SK-N-SH (cell line): ENCODE results near the gene SSPN. TPM values are rescaled to one million over a fixed set of nuclear protein-coding genes. Genes with fewer than 3 reads are reported as not detected.
"Not testable (repeated sequence)": the region's sequence is repeated elsewhere in the genome, so short reads cannot be mapped to it uniquely, and the experiment has no call there.

Experiments used
- CTCF ChIA-PET: fragments of 300-600, 350-600 bp; formaldehyde crosslinking; extraction: SDS; loops from one replicate; lab custom pipeline; 2021; lab: Yijun Ruan, JAX
- POLR2A ChIA-PET: fragments of 350-600 bp; sonication (Branson Sonifier 250); formaldehyde crosslinking; extraction: SDS; loops from one replicate; lab custom pipeline; 2020; ENCODE audit warnings: antibody characterized with exemption, inconsistent platforms; lab: Yijun Ruan, JAX
- DNase-seq: peaks from one replicate; pipeline ENCODE4 v3.0.0; 2012
- H2AFZ ChIP-seq: fragments of 200-600 bp; sonication (generic); 2 replicates; pipeline ENCODE4 v1.8.1; 2016; ENCODE audit warnings: antibody characterized with exemption, mild to moderate bottlenecking, low read depth
- H3F3A ChIP-seq: fragments of 200-600 bp; sonication (generic); replicated peaks from 2 replicates; pipeline ENCODE3; 2016; ENCODE audit warnings: antibody characterized with exemption, mild to moderate bottlenecking; ENCODE audit not compliant: insufficient read depth
- H3K27ac ChIP-seq, 2 experiments: fragments of 200-500 bp in 1 of 2; fragments of 200-600 bp in 1 of 2; sonication (Bioruptor generic) in 1 of 2; sonication (generic), shearing (Covaris generic) in 1 of 2; 2 replicates each; pipeline versions ENCODE4 v1.5.1 to v1.6.1; 2014 to 2016; ENCODE audit warnings: low read depth in 2 of 2, inconsistent platforms in 1 of 2, low read length in 1 of 2, mild to moderate bottlenecking in 1 of 2, mixed read lengths in 1 of 2
- H3K27me3 ChIP-seq: fragments of 200-600 bp; sonication (generic), shearing (Covaris generic); 2 replicates; pipeline ENCODE4 v1.6.1; 2016; ENCODE audit warnings: mixed run types; ENCODE audit not compliant: insufficient read depth
- H3K36me3 ChIP-seq, 2 experiments: fragments of 200-500 bp in 1 of 2; fragments of 200-600 bp in 1 of 2; sonication (Bioruptor generic) in 1 of 2; sonication (generic) in 1 of 2; replicated peaks in 1 of 2; 2 replicates each; pipeline versions ENCODE3 to v1.5.1; 2014 to 2016; ENCODE audit warnings: low read length in 1 of 2, mild to moderate bottlenecking in 1 of 2; ENCODE audit not compliant: insufficient read depth in 2 of 2, control insufficient read depth in 1 of 2
- H3K4me1 ChIP-seq, 2 experiments: fragments of 200-500 bp in 1 of 2; fragments of 200-600 bp in 1 of 2; sonication (Bioruptor generic) in 1 of 2; sonication (generic), shearing (Covaris generic) in 1 of 2; 2 replicates each; pipeline versions ENCODE4 v1.5.1 to v1.6.1; 2014 to 2016; ENCODE audit warnings: low read depth in 1 of 2, low read length in 1 of 2, mixed run types in 1 of 2; ENCODE audit not compliant: insufficient read depth in 2 of 2, control insufficient read depth in 1 of 2
- H3K4me2 ChIP-seq: fragments of 200-600 bp; sonication (generic), shearing (Covaris generic); 2 replicates; pipeline ENCODE4 v1.6.1; 2017; ENCODE audit warnings: mixed run types
- H3K4me3 ChIP-seq, 2 experiments: fragments of 200-500 bp in 1 of 2; fragments of 200-600 bp in 1 of 2; sonication (Bioruptor generic) in 1 of 2; sonication (generic), shearing (Covaris generic) in 1 of 2; 2 replicates each; pipeline versions ENCODE4 v1.5.1 to v1.8.1; 2014 to 2016; ENCODE audit warnings: low read depth in 2 of 2, inconsistent platforms in 1 of 2, low read length in 1 of 2, mild to moderate bottlenecking in 1 of 2, mixed read lengths in 1 of 2, moderate library complexity in 1 of 2
- H3K79me2 ChIP-seq: fragments of 200-600 bp; sonication (generic); 2 replicates; pipeline ENCODE4 v1.8.1; 2017; ENCODE audit warnings: mild to moderate bottlenecking; ENCODE audit not compliant: insufficient read depth
- H3K9ac ChIP-seq: fragments of 200-600 bp; sonication (generic); 2 replicates; pipeline ENCODE4 v1.6.1; 2017; ENCODE audit warnings: mixed run types
- H3K9me2 ChIP-seq: fragments of 200-600 bp; sonication (generic); 2 replicates; pipeline ENCODE4 v1.6.1; 2017; ENCODE audit warnings: mixed run types
- H3K9me3 ChIP-seq: fragments of 200-600 bp; sonication (generic); 2 replicates; pipeline ENCODE4 v1.6.1; 2017; ENCODE audit warnings: mixed run types, mild to moderate bottlenecking, moderate library complexity
- H4K20me1 ChIP-seq: fragments of 200-600 bp; sonication (generic); 2 replicates; pipeline ENCODE4 v1.6.1; 2017; ENCODE audit warnings: mild to moderate bottlenecking, mixed run types; ENCODE audit not compliant: insufficient read depth
- ELF1 ChIP-seq: IDR thresholded peaks from 2 replicates; pipeline ENCODE4 v1.4.0; 2012
- EP300 ChIP-seq, 2 experiments: IDR thresholded peaks; 2 replicates each; pipeline versions ENCODE4 v1.4.0 to v1.6.1; 2012; ENCODE audit warnings: borderline replicate concordance in 1 of 2, low read depth in 1 of 2, low read length in 1 of 2
- EZH2phosphoT487 ChIP-seq: fragments of 200-600 bp; sonication (generic); IDR thresholded peaks from 2 replicates; pipeline ENCODE4 v1.6.1; 2017; ENCODE audit warnings: low read depth, mixed run types, mild to moderate bottlenecking, antibody characterized with exemption, moderate library complexity, borderline replicate concordance
- FOSL2 ChIP-seq: IDR thresholded peaks from 2 replicates; pipeline ENCODE4 v1.4.0; 2012; ENCODE audit warnings: low read depth, mild to moderate bottlenecking, moderate library complexity, borderline replicate concordance
- FOXJ3 ChIP-seq: sonication (generic); formaldehyde crosslinking; IDR thresholded peaks from 2 replicates; pipeline ENCODE4 v1.5.1; 2020; ENCODE audit warnings: mild to moderate bottlenecking, missing genetic modification reagents
- FOXM1 ChIP-seq: IDR thresholded peaks from 2 replicates; pipeline ENCODE4 v1.4.0; 2012; ENCODE audit warnings: low read depth, mild to moderate bottlenecking
- GABPA ChIP-seq: IDR thresholded peaks from 2 replicates; pipeline ENCODE4 v1.4.0; 2012; ENCODE audit warnings: low read depth, mild to moderate bottlenecking
- SIN3A ChIP-seq: IDR thresholded peaks from 2 replicates; pipeline ENCODE4 v1.6.1; 2012; ENCODE audit warnings: low read depth, mild to moderate bottlenecking, low read length, moderate library complexity, borderline replicate concordance
- USF2 ChIP-seq: fragments of 150-350 bp; IDR thresholded peaks from 2 replicates; pipeline ENCODE4 v1.6.1; 2017; ENCODE audit warnings: antibody characterized with exemption, low read length, low read depth, borderline replicate concordance
- ZBTB33 ChIP-seq: IDR thresholded peaks from 2 replicates; pipeline ENCODE4 v1.4.0; 2012; ENCODE audit warnings: low read depth, borderline replicate concordance
- WGBS: methylation state at CpG from one replicate; pipeline ENCODE4 v1.1.6; 2017; ENCODE audit warnings: low lambda C conversion rate; 5-methylcytosine and 5-hydroxymethylcytosine counted together
- polyA plus RNA-seq, 3 experiments: library from polyadenylated mRNA; depleted of rRNA; stranded (reverse); fragments of >200 nt; gene quantifications; 2 replicates each; pipeline ENCODE4 v1.2.3, GENCODE V29; 2012

Gene SSPN
- polyA plus RNA-seq, 1 of the 3 experiments (the other 2 are of a cell fraction): 5.9 TPM

GRCh38 chr12:26233631-26234030 is 38.3 kb downstream of the SSPN start:
- ChIA-PET POLR2A (no interaction called here), CTCF (no interaction called here)
- Histone ChIP-seq H3K36me3 (no peaks in the 10 kb centered on the region), H3K4me3 (no peak overlapping the region), H3K79me2 (no peaks in the 10 kb centered on the region), H3K27me3 (no peaks in the 10 kb centered on the region), H3K9me2 (no peaks in the 10 kb centered on the region), H3F3A (no peaks in the 10 kb centered on the region), H4K20me1 (no peaks in the 10 kb centered on the region), H3K4me2 (no peak overlapping the region), H2AFZ (no peak overlapping the region), H3K4me1 (no peaks in the 10 kb centered on the region; a peak in 1 of 4 replicates), H3K27ac (no peak overlapping the region), H3K9me3 (no peaks in the 10 kb centered on the region), H3K9ac (no peak overlapping the region)
- TF ChIP-seq ZBTB33 (no peak), FOSL2 (no peak), FOXM1 (no peak)
- no peak for DNase-seq
- WGBS: 85% methylated on average over 9 of the region's 9 CpGs

- POLR2A ChIA-PET, H3K4me2 ChIP-seq, H3K79me2 ChIP-seq, H3K9me2 ChIP-seq, H3K27me3 ChIP-seq, H2AFZ ChIP-seq, CTCF ChIA-PET, H4K20me1 ChIP-seq, H3K36me3 ChIP-seq, H3F3A ChIP-seq, H3K9ac ChIP-seq, H3K27ac ChIP-seq, H3K4me1 ChIP-seq, H3K9me3 ChIP-seq, H3K4me3 ChIP-seq, DNase-seq: not testable (repeated sequence)
- 83% methylated on average over 2 of the region's 2 CpGs for WGBS
These were observed 40.1 kb downstream of the SSPN start for GRCh38 chr12:26235465-26235864.

- no peak overlapping the region for H3K4me2 ChIP-seq
These were observed 43.2 kb downstream of the SSPN start for GRCh38 chr12:26238341-26239121.

More at GRCh38 chr12:26238341-26239121, 43.2 kb downstream of the SSPN start:
- ChIA-PET POLR2A (no interaction called here), CTCF (no interaction called here)
- no peak overlapping the region for H2AFZ ChIP-seq
- no peaks in the 10 kb centered on the region for H3F3A ChIP-seq
- 72% methylated on average over 4 of the region's 4 CpGs for WGBS
- TF ChIP-seq EP300 (IDR thresholded peaks at IDR 0.05; ENCODE audit: borderline replicate concordance in 1 of 2, low read depth in 1 of 2, low read length in 1 of 2) (no peak), ELF1 (no peak), FOXJ3 (CRISPR knock-in tag) (no peak), EZH2phosphoT487 (no peak), USF2 (no peak), FOSL2 (no peak), SIN3A (no peak), GABPA (no peak)
- H3K9me3 ChIP-seq: no peaks in the 10 kb centered on the region
- no peak for DNase-seq
- no peaks in the 10 kb centered on the region for H3K27me3 ChIP-seq
- H3K4me3 ChIP-seq: no peak overlapping the region
- no peaks in the 10 kb centered on the region for H3K9me2 ChIP-seq
- H3K9ac ChIP-seq: no peak overlapping the region
- peaks cover 0 to 9% of the 10 kb centered on the region in 2 experiments; a peak in 2 of 4 replicates for H3K4me1 ChIP-seq
- no peak overlapping the region for H3K27ac ChIP-seq
- no peaks in the 10 kb centered on the region for H3K36me3 ChIP-seq
- no peaks in the 10 kb centered on the region for H3K79me2 ChIP-seq
- H4K20me1 ChIP-seq: no peaks in the 10 kb centered on the region
